Stimulated activated CD8-positive, alpha-beta memory T cell treated with anti-CD3 and anti-CD28 coated beads, Interleukin-12 subunit alpha, Interleukin-12 subunit beta, amount 100 ng/mL, for 4 hours (primary cell): ENCODE data around the gene TBL1Y.
"Not testable (repeated sequence)": the region's sequence is repeated elsewhere in the genome, so short reads cannot be mapped to it uniquely, and the experiment has no call there.

Experiments
- DNase-seq: peaks from one replicate; pipeline ENCODE4 v3.0.0-alpha.2; 2020; ENCODE audit warnings: low read depth

TBL1Y gene

DNA sequence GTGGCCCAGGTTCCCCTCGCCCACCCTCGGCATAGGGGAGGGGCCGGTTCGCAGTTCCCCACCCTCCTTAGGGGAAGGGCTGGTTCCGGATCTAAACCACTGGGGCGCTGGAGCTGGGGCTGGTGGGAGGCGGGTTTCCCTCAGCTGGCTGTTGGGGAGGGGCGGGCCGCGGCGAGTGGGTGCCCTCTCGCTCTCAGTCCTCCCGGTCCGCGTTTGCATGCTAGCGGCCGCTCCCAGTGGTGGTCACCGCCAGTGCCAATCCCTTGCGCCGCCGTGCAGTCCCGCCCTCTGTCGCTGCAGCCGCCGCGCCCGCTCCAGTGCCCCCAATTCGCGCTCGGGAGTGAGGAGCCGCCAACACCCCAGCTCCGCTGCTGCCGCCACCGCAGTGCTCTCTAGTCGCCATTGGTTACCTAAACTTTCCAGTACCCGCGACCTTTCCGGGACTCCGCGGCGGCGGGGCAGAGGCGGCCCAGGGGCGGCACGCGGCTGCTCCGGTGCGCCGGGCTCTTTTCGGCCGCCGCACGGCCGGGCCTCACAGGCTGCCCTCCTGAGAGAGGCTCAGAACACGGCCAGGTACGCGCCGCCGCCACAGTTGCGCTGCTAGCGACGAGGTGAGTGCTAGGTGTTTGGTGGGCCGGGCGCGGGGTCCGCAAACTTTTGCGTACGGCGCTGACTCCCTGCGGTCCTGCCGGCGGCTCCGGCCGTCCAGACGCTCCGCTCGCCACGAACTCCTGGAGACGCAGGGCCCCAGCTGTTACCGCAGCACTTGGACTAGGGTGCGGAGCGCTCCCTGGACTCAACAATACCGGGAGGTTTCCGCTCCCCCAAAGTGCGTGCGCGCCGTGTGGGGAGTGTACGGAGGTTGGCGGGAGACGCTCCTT, at the start of gene TBL1Y:
Gene TBL1Y, plus strand, starts transcription at position 326 of the 881 bp plus-strand sequence. CDS start 114,388 bp downstream, outside the sequence.
- no peak for DNase-seq

DNA sequence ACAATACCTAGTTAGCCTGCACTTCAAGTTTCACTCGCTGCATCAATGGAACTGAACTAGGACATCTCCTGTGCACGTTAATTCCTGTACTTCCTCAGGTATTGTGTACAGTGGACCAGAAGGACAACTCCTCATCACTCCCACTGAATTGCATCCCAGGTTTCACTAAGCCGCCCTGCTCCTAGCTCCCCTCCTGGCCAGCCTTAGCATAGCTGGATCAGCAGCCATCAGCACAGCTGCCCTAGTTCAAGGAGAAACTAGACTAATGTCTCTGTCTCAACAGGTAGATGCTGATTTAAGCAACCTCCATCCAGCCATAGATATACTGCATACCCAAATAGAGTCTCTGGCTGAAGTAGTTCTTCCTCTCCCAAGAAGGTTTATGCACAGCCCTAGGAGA, 16.0 kb upstream of the TBL1Y start:
- DNase-seq = no peak

- no peak for DNase-seq
Observed at GRCh38 chrY:6895236-6895635, 15.3 kb upstream of the TBL1Y start.

GRCh38 chrY:6902116-6902515, 8.4 kb upstream of the TBL1Y start:
- not testable (repeated sequence) for DNase-seq

DNA sequence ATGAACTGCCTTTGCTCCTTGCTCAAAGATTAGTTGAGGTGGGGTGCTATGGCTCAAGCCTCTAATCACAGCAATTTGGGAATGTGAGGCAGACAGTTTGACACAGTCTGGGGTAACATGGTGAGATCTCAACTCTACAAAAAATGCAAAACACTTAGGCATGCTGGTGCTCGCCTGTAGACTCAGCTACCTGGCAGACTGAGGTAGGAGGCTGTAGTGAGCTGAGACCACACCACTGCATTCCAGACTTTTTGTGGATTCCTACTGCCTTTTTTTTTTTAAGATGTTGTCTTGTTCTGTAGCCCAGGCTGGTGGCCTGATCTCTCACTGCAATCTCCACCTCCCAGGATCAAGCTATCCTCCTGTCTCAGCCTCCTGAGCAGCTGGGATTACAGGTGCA, 2.9 kb upstream of the TBL1Y start:
- no peak for DNase-seq

DNA sequence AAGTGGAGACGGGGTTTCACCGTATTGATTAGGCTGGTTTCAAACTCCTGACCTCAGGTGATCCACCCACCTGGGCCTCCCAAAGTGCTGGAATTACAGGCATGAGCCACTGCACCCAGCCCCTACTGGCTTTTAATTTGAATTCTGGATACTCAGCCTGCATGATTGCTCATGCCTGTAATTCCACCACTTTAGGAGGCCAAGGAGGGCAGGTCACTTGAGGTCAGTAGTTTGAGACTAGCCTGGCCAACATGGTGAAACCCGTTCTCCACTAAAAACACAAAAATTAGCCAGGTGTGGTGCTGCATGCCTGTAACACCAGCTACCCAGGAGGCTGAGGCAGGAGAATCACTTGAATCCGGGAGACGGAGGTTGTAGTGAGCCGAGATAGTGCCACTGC, 2.5 kb upstream of the TBL1Y start:
- not testable (repeated sequence) for DNase-seq

GRCh38 chrY:6909118-6909521, 1.4 kb upstream of the TBL1Y start:
- no peak for DNase-seq

DNA sequence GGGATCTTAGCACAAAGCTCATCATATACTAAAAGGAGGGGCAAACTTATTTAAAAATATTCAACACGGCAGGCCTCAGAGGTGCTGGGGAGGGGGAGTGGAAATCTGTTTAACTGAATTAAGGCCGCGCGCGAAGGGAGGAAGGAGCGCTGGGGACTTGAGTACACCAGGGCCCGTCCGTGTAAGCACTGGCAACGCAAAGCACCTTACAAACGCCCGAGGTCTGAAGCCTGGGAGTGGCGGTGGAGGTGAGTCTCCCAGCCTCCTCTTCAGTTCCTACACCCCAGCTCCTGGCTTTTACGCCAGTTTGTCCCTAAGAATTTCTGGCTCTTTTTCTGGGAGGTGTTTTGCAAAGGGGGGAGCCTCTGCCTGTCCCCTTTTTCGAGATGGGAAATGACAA, 641 bp upstream of the TBL1Y start:
- no peak for DNase-seq

GRCh38 chrY:6911253-6911881, 870 bp downstream of the TBL1Y start, which contains the start of gene AMELY:
AMELY (minus strand) TSS chrY:6911752; CDS start chrY:6872608, 39,144 bp downstream.
- DNase-seq = no peak

GRCh38 chrY:6913362-6913761, 2.9 kb downstream of the TBL1Y start:
- DNase-seq = no peak

GRCh38 chrY:6921061-6921460, 10.6 kb downstream of the TBL1Y start:
- DNase-seq = no peak

GRCh38 chrY:6928265-6928664, 17.8 kb downstream of the TBL1Y start:
- DNase-seq = no peak

GRCh38 chrY:6929237-6929636, 18.7 kb downstream of the TBL1Y start:
- DNase-seq = no peak

DNA sequence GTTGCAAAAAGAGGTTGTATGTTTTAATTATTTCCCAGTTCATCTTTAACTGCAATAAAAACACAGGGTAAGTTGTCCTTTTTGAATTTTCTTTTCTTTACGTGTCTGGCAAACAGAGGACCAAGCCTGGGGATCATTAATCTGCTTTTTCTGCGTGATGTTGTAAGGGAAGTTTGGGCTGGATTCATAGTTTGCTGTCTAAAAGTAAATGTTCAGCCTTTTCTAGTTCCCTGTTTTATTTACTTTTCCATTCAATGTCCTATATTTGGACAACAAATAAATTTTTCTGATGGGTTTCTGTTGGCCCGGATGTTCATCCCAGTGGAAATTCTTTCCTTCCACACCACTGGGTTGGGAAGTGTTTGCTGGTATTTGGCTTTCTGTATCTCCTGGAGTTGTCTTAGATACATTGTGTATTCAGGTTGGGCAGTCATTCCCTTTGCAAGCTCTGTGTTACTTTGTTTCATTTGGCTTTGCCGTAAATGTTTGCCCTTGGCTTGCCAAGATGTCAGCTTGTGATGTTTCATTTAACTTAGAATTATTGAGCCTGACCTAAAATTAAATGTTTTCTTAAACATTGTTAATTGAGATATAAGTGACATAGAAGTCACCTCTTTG, 21.4 kb downstream of the TBL1Y start:
- DNase-seq = no peak

- no peak for DNase-seq
Observed at GRCh38 chrY:6935497-6935896, 25.0 kb downstream of the TBL1Y start.

DNA sequence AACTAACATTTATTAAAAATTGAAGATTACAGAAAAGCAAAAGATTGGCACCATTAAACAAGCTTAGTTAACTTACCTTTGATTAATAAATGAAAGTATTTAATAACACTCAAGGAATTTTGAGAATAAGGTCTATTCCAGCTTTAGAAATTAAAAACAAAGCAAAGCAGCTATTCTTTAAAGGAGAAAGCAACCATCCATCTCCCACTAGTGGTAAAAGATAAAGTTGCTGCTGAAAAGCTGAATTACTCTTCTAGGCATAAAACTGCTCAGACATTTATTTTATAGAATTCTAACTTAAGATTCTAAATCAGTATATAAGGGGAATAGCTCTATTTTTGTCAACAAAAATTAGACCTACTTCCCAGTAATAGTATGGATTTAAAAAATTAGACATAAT, 37.2 kb downstream of the TBL1Y start:
- DNase-seq = no peak

GRCh38 chrY:6948378-6948777, 37.9 kb downstream of the TBL1Y start:
- no peak for DNase-seq

- no peak for DNase-seq
Observed at GRCh38 chrY:6949947-6950346, 39.5 kb downstream of the TBL1Y start.

- DNase-seq = no peak
Observed at GRCh38 chrY:6964732-6965131, 54.2 kb downstream of the TBL1Y start.

DNA sequence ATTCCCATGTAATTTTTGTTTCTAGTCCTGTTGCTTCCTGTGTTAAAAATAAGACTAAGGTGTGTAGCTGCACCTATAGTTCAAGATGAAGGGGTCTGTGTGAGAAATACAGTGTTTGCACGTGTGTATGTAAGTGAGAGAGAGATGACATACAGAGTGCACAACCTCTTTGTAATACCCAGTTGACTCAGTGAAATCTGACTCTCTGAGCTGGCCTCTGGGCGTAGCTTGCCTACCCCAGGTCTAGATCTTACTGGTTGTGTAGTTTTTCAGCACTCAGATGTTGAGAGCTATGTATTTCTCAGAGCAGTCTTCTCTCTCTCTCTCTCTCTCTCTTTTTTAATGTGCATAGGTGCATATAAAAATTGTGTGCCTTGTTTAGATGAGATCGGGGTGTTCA, 56.0 kb downstream of the TBL1Y start:
- DNase-seq = no peak

DNA sequence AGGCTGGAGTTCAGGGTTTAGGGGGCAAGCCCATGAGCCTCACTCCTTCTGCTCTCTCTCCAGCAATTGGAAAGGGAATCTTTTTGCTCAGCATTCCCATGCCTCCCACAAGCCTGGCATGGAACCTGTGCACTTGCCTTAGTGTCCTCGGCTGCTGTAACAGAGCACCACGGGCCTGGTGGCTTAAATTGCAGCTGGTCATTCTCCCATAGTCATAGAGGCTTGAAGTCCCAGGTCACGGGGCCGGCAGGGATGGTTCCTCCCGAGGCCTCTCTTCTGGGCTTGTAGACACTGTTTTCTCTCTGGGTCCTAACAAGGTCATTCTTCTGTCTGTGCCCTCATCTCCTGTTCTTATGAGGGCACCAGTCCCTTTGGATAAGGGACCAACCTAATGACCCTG, 57.2 kb downstream of the TBL1Y start:
- DNase-seq = no peak

GRCh38 chrY:6968191-6968590, 57.7 kb downstream of the TBL1Y start:
- no peak for DNase-seq

DNA sequence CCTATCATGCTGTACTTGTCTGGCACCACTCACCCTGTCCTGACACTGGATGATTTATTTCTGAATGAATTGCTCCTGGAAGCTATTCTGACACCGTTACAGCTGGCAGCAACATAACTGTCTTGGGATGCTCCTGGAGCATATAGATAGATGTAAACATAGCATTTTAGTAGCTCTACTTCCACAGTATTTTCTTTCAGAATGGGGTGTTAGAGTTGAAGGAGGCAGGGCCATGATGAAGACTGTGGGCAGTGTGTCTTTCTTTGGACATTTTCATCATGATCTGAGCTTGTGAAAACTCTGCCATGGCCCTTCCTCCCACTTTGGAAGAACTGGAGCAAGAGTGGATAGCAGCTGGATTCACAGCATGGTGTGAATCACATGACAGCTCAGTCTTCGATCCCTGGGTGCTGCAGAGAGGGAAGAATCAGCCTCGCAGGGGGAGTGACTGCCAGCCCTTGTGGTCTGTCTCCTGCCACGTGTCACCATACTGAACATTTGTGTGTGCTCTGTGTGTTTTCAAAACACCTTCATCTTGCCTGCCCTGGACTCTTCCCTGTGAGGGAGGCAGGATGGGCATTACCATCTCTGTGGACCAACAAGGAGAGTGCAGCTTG, 61.9 kb downstream of the TBL1Y start:
- DNase-seq = no peak
